H1 (cell line): ENCODE measurements around the gene FAM98A. TPM values are rescaled to one million over a fixed set of nuclear protein-coding genes. Genes with fewer than 3 reads are reported as not detected.

ENCODE experiments used
- BCL11A ChIP-seq, 2 experiments: IDR thresholded peaks; one replicate each; pipeline ENCODE4 v1.6.1; 2011; ENCODE audit warnings: low read depth in 2 of 2, low read length in 2 of 2, mild to moderate bottlenecking in 2 of 2
- CHD7 ChIP-seq: fragments of 300-600 bp; sonication (generic); IDR thresholded peaks from 2 replicates; pipeline ENCODE4 v1.7.1; 2012; ENCODE audit warnings: low read length, moderate library complexity, mild to moderate bottlenecking, inconsistent platforms; ENCODE audit not compliant: insufficient replicate concordance
- E2F6 ChIP-seq: IDR thresholded peaks from 2 replicates; pipeline ENCODE4 v1.6.1; 2012; ENCODE audit warnings: inconsistent platforms
- EGR1 ChIP-seq: IDR thresholded peaks from 2 replicates; pipeline ENCODE4 v1.6.1; 2011; ENCODE audit warnings: low read depth, low read length, borderline replicate concordance
- RNF2 ChIP-seq: fragments of 200-900, 300-1000 bp; sonication (generic); IDR thresholded peaks from 2 replicates; pipeline ENCODE4 v1.7.1; 2016; ENCODE audit warnings: borderline replicate concordance, low read depth, mild to moderate bottlenecking, antibody characterized with exemption, low read length; ENCODE audit not compliant: poor library complexity, severe bottlenecking; ENCODE audit errors: missing control alignments
- RXRA ChIP-seq: IDR thresholded peaks from 2 replicates; pipeline ENCODE4 v1.6.1; 2011; ENCODE audit warnings: low read depth, mild to moderate bottlenecking, low read length, moderate library complexity; ENCODE audit not compliant: insufficient read depth
- SP1 ChIP-seq: IDR thresholded peaks from 2 replicates; pipeline ENCODE4 v1.6.1; 2011; ENCODE audit warnings: low read depth, low read length
- SP4 ChIP-seq: IDR thresholded peaks from 2 replicates; pipeline ENCODE4 v1.6.1; 2012; ENCODE audit warnings: low read length, inconsistent platforms
- polyA plus RNA-seq, 7 experiments: library from polyadenylated mRNA; depleted of rRNA in 3 of 7; stranded (reverse) in 5 of 7; unstranded in 2 of 7; fragments of >200 nt in 5 of 7; fragments of 200-250 nt in 2 of 7; gene quantifications; 1 replicate in 5 of 7; 2 replicates in 1 of 7; 4 replicates in 1 of 7; pipeline versions ENCODE4 v1.2.1 to v1.2.3, GENCODE V29; 2011 to 2013; ENCODE audit warnings: missing spikeins in 2 of 7, mixed read lengths in 2 of 7
- total RNA-seq: library from RNA; stranded (reverse); fragmentation: NEBNext Ultra II Directional; extraction: Animal tissue kit (Norgen Biotek cat#: 25700); gene quantifications from 2 replicates; pipeline ENCODE4 v1.2.1, GENCODE V29; 2021
- TF ChIP-seq, protein P1 (sequence below): IDR thresholded peaks from 2 replicates; pipeline ENCODE4 v1.6.1; 2011; ENCODE audit warnings: low read depth, mild to moderate bottlenecking, low read length; ENCODE audit not compliant: insufficient read depth

The FAM98A gene
- total and polyA plus RNA-seq, 2 of the 8 experiments (the other 6 are each of a cell fraction or from before 2014, with no cell fraction given) = 53.2 to 103 TPM

DNA sequence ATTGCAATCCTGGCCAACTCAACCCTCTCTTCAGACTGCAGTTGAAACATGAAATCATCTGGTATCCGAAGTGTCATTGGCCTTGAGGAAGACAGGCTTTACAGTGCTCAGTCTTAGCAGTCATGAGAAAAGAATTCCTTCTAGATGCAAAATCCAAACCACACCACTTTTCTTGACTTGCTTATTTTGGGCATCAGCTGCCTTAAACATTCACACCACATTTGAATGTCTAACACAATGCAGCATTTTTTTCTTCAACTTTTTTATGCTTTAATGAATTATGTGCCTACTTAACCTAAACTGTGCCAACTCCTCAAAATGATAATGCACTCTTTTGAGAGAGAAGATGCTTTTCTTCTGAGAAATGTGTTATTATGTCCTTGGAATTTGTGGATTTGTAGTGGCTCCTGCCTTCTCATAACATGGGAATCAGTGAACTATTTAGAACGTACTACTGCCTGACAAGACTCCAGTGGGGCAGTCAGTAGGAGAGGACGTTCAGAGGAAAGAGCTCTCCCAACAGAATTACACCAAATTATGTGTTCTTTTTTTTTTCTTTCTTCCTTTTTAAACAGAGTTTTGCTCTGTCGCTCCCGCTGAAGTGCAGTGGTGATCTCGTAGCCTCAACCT lies 3.2 kb upstream of the FAM98A start (continued):
- no peak for TF ChIP-seq CHD7
- no peak for TF ChIP-seq BCL11A (IDR thresholded peaks at IDR 0.05; ENCODE audit: low read depth in 2 of 2, low read length in 2 of 2)
- TF ChIP-seq RNF2 = no peak
- TF ChIP-seq EGR1 = no peak
- no peak for TF ChIP-seq SP1
- no peak for TF ChIP-seq SP4
- TF ChIP-seq, protein P1, sequence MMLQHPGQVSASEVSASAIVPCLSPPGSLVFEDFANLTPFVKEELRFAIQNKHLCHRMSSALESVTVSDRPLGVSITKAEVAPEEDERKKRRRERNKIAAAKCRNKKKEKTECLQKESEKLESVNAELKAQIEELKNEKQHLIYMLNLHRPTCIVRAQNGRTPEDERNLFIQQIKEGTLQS = no peak
- no peak for TF ChIP-seq E2F6
- no peak for TF ChIP-seq RXRA
